MCF 10A (cell line): ENCODE results near the gene CELA1. TPM values are rescaled to one million over a fixed set of nuclear protein-coding genes. Genes with fewer than 3 reads are reported as not detected.

Experiments used
- BruUV-seq: library from RNA; stranded (reverse); fragments of 400-500 nt; replicated peaks from 2 replicates; lab custom pipeline; 2021; lab: Mats Ljungman, UMichigan
- CTCF ChIA-PET: fragments of 300-600 bp; sonication (Branson Sonifier 250); formaldehyde crosslinking; extraction: SDS; loops from one replicate; lab custom pipeline; 2021; ENCODE audit warnings: antibody characterized with exemption, inconsistent platforms; lab: Yijun Ruan, JAX
- POLR2A ChIA-PET: fragments of 300-600, 350-650 bp; sonication (Branson Sonifier 250); formaldehyde crosslinking; extraction: SDS; loops from one replicate; lab custom pipeline; 2020; ENCODE audit warnings: antibody characterized with exemption, inconsistent platforms; lab: Yijun Ruan, JAX
- DNase-seq: peaks from one replicate; pipeline ENCODE4 v3.0.0-alpha.2; 2018; ENCODE audit not compliant: unreplicated experiment
- H3K27ac Mint-ChIP-seq: one replicate; pipeline ENCODE4 v1.8.0; 2022; ENCODE audit warnings: mild to moderate bottlenecking, low read depth, mixed read lengths; ENCODE audit not compliant: unreplicated experiment
- H3K27me3 Mint-ChIP-seq: one replicate; pipeline ENCODE4 v1.8.0; 2022; ENCODE audit warnings: mixed read lengths; ENCODE audit not compliant: insufficient read depth, unreplicated experiment
- H3K36me3 Mint-ChIP-seq: one replicate; pipeline ENCODE4 v1.8.0; 2022; ENCODE audit warnings: mild to moderate bottlenecking, moderate library complexity, mixed read lengths; ENCODE audit not compliant: insufficient read depth, unreplicated experiment
- H3K4me1 Mint-ChIP-seq: one replicate; pipeline ENCODE4 v1.8.0; 2022; ENCODE audit warnings: mixed read lengths; ENCODE audit not compliant: insufficient read depth, unreplicated experiment
- H3K4me3 Mint-ChIP-seq: one replicate; pipeline ENCODE4 v1.8.0; 2022; ENCODE audit warnings: mild to moderate bottlenecking, moderate library complexity, mixed read lengths; ENCODE audit not compliant: unreplicated experiment
- H3K9me3 Mint-ChIP-seq: one replicate; pipeline ENCODE4 v1.8.0; 2022; ENCODE audit warnings: mixed read lengths; ENCODE audit not compliant: unreplicated experiment
- CTCF ChIP-seq: fragments of 200-600 bp; IDR thresholded peaks from one replicate; pipeline ENCODE4 v1.8.0; 2022; ENCODE audit warnings: antibody characterized with exemption, mild to moderate bottlenecking; ENCODE audit not compliant: unreplicated experiment
- intact Hi-C: fragments of 100-400 bp; cut with micrococcal nuclease; formaldehyde crosslinking; loops from 2 replicates; pipeline ENCODE4 v1.14.1; 2022
- total RNA-seq: library from RNA; stranded (reverse); gene quantifications from 2 replicates; pipeline ENCODE4 v1.2.3, GENCODE V29; 2022

CELA1 gene
- total RNA-seq, 1 experiment from 2014 or later: not detected

GRCh38 chr12:51323966-51324895 is 22.2 kb downstream of the CELA1 start, which contains the start of gene BIN2:
Gene BIN2, minus strand, starts transcription at chr12:51324174. Its CDS starts 72 bp downstream, at chr12:51324102.
- Mint-ChIP-seq H3K4me3 (no peak within 1 kb of the TSS), H3K4me1 (peaks cover 11% of the 10 kb centered on the region), H3K9me3 (no peaks in the 10 kb centered on the region), H3K36me3 (peaks cover 5% of the 10 kb centered on the region), H3K27me3 (no peaks in the 10 kb centered on the region), H3K27ac (no peak within 1 kb of the TSS)
- ChIA-PET CTCF (no interaction called here), POLR2A (no interaction called here)
- no peak for TF ChIP-seq CTCF
- intact Hi-C loops: no loop called here
- DNase-seq: no peak
- BruUV-seq: no TSS peak

GRCh38 chr12:51323317-51323960 is 23.0 kb downstream of the CELA1 start:
- Mint-ChIP-seq H3K4me1 (peaks cover 19% of the 10 kb centered on the region), H3K4me3 (no peak overlapping the region), H3K9me3 (no peaks in the 10 kb centered on the region), H3K27ac (no peak overlapping the region), H3K27me3 (no peaks in the 10 kb centered on the region), H3K36me3 (peaks cover 5% of the 10 kb centered on the region)
- BruUV-seq: no TSS peak
- ChIA-PET POLR2A (no interaction called here), CTCF (no interaction called here)
- intact Hi-C loops: no loop called here
- TF ChIP-seq CTCF: no peak
- no peak for DNase-seq

- Mint-ChIP-seq H3K27me3 (no peaks in the 10 kb centered on the region), H3K4me3 (no peak overlapping the region), H3K9me3 (no peaks in the 10 kb centered on the region), H3K27ac (no peak overlapping the region), H3K4me1 (peaks cover 24% of the 10 kb centered on the region), H3K36me3 (peaks cover 5% of the 10 kb centered on the region)
- DNase-seq: no peak
- ChIA-PET CTCF (interaction anchor here (1.2 kb wide), 1 partner anchor 19 kb away, joined by 5 read pairs; no protein-coding TSS in a partner anchor), POLR2A (interaction anchor here (0.6 kb wide), 1 partner anchor 497 kb away, joined by 3 read pairs; no protein-coding TSS in a partner anchor)
- TF ChIP-seq CTCF: no peak
- intact Hi-C loops: no loop called here
- BruUV-seq: no TSS peak
These were observed 24.0 kb downstream of the CELA1 start for GRCh38 chr12:51322452-51322851.

GRCh38 chr12:51321882-51322281 is 24.6 kb downstream of the CELA1 start:
- ChIA-PET POLR2A (interaction anchor here (0.8 kb wide), 1 partner anchor 21 kb away, joined by 4 read pairs; no protein-coding TSS in a partner anchor), CTCF (interaction anchor here (0.6 to 1.2 kb wide), 3 partner anchors 11 to 51 kb away, joined by 3 to 5 read pairs (median 3); no protein-coding TSS in a partner anchor)
- no TSS peak for BruUV-seq
- no peak overlapping the region for H3K4me3 Mint-ChIP-seq
- H3K4me1 Mint-ChIP-seq: peaks cover 21% of the 10 kb centered on the region
- no peaks in the 10 kb centered on the region for H3K9me3 Mint-ChIP-seq
- no peak for TF ChIP-seq CTCF
- no peak overlapping the region for H3K27ac Mint-ChIP-seq
- intact Hi-C loops: no loop called here
- no peak for DNase-seq
- H3K36me3 Mint-ChIP-seq: peaks cover 5% of the 10 kb centered on the region
- H3K27me3 Mint-ChIP-seq: no peaks in the 10 kb centered on the region
